Measurements from ENCODE around the gene ALG13. TPM values are rescaled to one million over a fixed set of nuclear protein-coding genes. Genes with fewer than 3 reads are reported as not detected.

The ALG13 gene
- polyA plus RNA-seq, 3 donors: 62.0 to 94.5 (median 83.5) TPM

- Mint-ChIP-seq H3K4me1 (no peaks in the 10 kb centered on the region), H3K27ac (no peak overlapping the region), H3K27me3 (ENCODE audit: low read depth in 3 of 3) (peaks cover 0 to 7% (median 0%) of the 10 kb centered on the region in 3 donors), H3K36me3 (peaks cover 58 to 67% of the 10 kb centered on the region in 2 donors), H3K4me3 (no peak overlapping the region), H3K9me3 (no peaks in the 10 kb centered on the region)
- TF ChIP-seq CTCF (IDR thresholded peaks at IDR 0.05): no peak
- H3K4me3 ChIP-seq (replicated peaks in 1 of 3; ENCODE audit: low read depth in 2 of 3, low read length in 3 of 3): no peak overlapping the region
- no peaks in the 10 kb centered on the region for H3K9me3 ChIP-seq (replicated peaks in 1 of 2; ENCODE audit: control insufficient read depth in 1 of 2, insufficient read depth in 1 of 2, low read length in 2 of 2)
- intact Hi-C loops (cut with micrococcal nuclease): no loop called here
- WGBS (ENCODE audit: insufficient coverage): no CpG with 5 or more reads among the region's 2 CpGs
- H2AFZ ChIP-seq (ENCODE audit: insufficient read depth, low read depth, low read length, poor library complexity, severe bottlenecking): no peak overlapping the region
- no peak overlapping the region for H3K9ac ChIP-seq (ENCODE audit: insufficient read depth, low read length, poor library complexity, severe bottlenecking)
- no peaks in the 10 kb centered on the region for H3K27me3 ChIP-seq (ENCODE audit: control insufficient read depth in 2 of 2, insufficient read depth in 2 of 2, low read length in 2 of 2)
- peaks cover 30 to 92% of the 10 kb centered on the region in 2 donors for H3K36me3 ChIP-seq (replicated peaks in 1 of 2; ENCODE audit: control insufficient read depth in 1 of 2, insufficient read depth in 2 of 2, low read length in 2 of 2)
- no peak for DNase-seq
- H3K79me2 ChIP-seq (ENCODE audit: insufficient read depth, low read length): no peaks in the 10 kb centered on the region
- H3K27ac ChIP-seq (ENCODE audit: low read depth in 1 of 2, low read length in 2 of 2): no peak overlapping the region
- no peaks in the 10 kb centered on the region for H3K4me1 ChIP-seq (ENCODE audit: control insufficient read depth in 1 of 2, insufficient read depth in 2 of 2, low read length in 2 of 2)
- H3K4me2 ChIP-seq (replicated peaks; ENCODE audit: extremely low read depth, low read length, poor library complexity, severe bottlenecking): no peak overlapping the region
- H4K20me1 ChIP-seq (ENCODE audit: insufficient read depth, low read length): no peaks in the 10 kb centered on the region
These were observed 47.1 kb downstream of the ALG13 start for GRCh38 chrX:111728096-111728495.

GRCh38 chrX:111731351-111731750 is 50.4 kb downstream of the ALG13 start:
- Histone ChIP-seq H3K4me1 (ENCODE audit: control insufficient read depth in 1 of 2, insufficient read depth in 2 of 2, low read length in 2 of 2) (no peaks in the 10 kb centered on the region), H2AFZ (ENCODE audit: insufficient read depth, low read depth, low read length, poor library complexity, severe bottlenecking) (no peak overlapping the region), H3K27ac (ENCODE audit: low read depth in 1 of 2, low read length in 2 of 2) (no peak overlapping the region), H3K4me2 (replicated peaks; ENCODE audit: extremely low read depth, low read length, poor library complexity, severe bottlenecking) (no peak overlapping the region), H4K20me1 (ENCODE audit: insufficient read depth, low read length) (no peaks in the 10 kb centered on the region), H3K79me2 (ENCODE audit: insufficient read depth, low read length) (no peaks in the 10 kb centered on the region), H3K36me3 (replicated peaks in 1 of 2; ENCODE audit: control insufficient read depth in 1 of 2, insufficient read depth in 2 of 2, low read length in 2 of 2) (peaks cover 43 to 97% of the 10 kb centered on the region in 2 donors), H3K27me3 (ENCODE audit: control insufficient read depth in 2 of 2, insufficient read depth in 2 of 2, low read length in 2 of 2) (no peaks in the 10 kb centered on the region), H3K4me3 (replicated peaks in 1 of 3; ENCODE audit: low read depth in 2 of 3, low read length in 3 of 3) (no peak overlapping the region), H3K9ac (ENCODE audit: insufficient read depth, low read length, poor library complexity, severe bottlenecking) (no peak overlapping the region), H3K9me3 (replicated peaks in 1 of 2; ENCODE audit: control insufficient read depth in 1 of 2, insufficient read depth in 1 of 2, low read length in 2 of 2) (no peaks in the 10 kb centered on the region)
- intact Hi-C loops (cut with micrococcal nuclease): no loop called here
- Mint-ChIP-seq H3K27ac (no peak overlapping the region), H3K9me3 (no peaks in the 10 kb centered on the region), H3K4me1 (no peaks in the 10 kb centered on the region), H3K27me3 (ENCODE audit: low read depth in 3 of 3) (peaks cover 0 to 4% (median 0%) of the 10 kb centered on the region in 3 donors), H3K36me3 (peaks cover 58 to 64% of the 10 kb centered on the region in 2 donors), H3K4me3 (no peak overlapping the region)
- no peak for TF ChIP-seq CTCF (IDR thresholded peaks at IDR 0.05)
- no CpG with 5 or more reads among the region's 4 CpGs for WGBS (ENCODE audit: insufficient coverage)
- no peak for DNase-seq

All from CD14-positive monocyte (primary cell).